ENCODE data around the gene ZNF19.
A peak's percentile ranks its signal among the peaks of the same experiment; 100 is the strongest.

Gene ZNF19

GRCh38 chr16:71474864-71475263 is 14.3 kb downstream of the ZNF19 start:
- Histone ChIP-seq H3K4me1 (ENCODE audit: insufficient read depth, low read length) (no peaks in the 10 kb centered on the region), H3K9me3 (ENCODE audit: control insufficient read depth, insufficient read depth, low read length) (no peaks in the 10 kb centered on the region), H3K36me3 (ENCODE audit: insufficient read depth, low read length) (peaks cover 4% of the 10 kb centered on the region; the same call in 1 of the 2 replicates), H3K9ac (ENCODE audit: low read depth, low read length) (no peak overlapping the region)

DNA sequence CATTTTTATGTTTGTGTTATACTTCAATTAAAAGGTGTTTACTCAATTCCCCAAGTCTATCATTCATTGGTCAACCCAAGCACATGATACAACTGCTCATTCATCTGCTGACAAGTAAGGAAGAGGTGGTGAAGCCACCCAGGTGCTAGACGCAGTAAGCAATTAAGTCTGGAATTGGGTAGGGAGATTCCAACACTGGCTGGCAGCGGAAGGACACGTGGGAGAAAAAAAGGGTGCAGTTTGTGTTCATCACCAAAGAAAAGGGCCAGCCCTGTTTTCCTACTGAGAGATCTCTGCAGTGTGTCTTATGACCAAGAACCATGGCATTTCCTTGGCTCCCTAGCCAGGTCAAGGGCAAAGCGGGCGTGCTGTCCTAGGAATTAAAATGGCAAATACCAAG is 15.2 kb downstream of the ZNF19 start:
- Histone ChIP-seq H3K9me3 (ENCODE audit: control insufficient read depth, insufficient read depth, low read length) (no peaks in the 10 kb centered on the region), H3K9ac (ENCODE audit: low read depth, low read length) (no peak overlapping the region), H3K36me3 (ENCODE audit: insufficient read depth, low read length) (peaks cover 4% of the 10 kb centered on the region; the same call in 1 of the 2 replicates), H3K4me1 (ENCODE audit: insufficient read depth, low read length) (no peaks in the 10 kb centered on the region)

DNA sequence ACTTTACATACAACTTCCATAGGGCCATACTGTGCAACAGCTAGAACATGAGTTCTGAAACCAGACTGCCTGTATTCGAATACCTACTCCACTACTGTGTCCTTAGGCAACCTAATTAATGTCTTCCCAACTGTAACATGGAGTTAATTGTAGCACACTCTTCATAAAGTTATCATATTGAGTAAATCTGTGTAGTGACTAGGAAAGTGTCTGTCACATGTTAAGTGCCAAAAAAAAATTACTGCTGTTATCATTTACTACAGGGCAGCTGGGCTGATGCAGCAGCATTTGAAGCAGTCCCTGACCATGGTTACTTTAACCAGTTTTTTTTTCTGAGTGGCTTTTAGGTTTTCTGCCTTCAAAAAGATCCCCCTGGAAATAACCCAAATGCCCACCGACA is 16.2 kb downstream of the ZNF19 start:
- H3K36me3 ChIP-seq (ENCODE audit: insufficient read depth, low read length), result peaks cover 4% of the 10 kb centered on the region; the same call in 1 of the 2 replicates
- no peak overlapping the region for H3K9ac ChIP-seq (ENCODE audit: low read depth, low read length)
- no peaks in the 10 kb centered on the region for H3K4me1 ChIP-seq (ENCODE audit: insufficient read depth, low read length)
- H3K9me3 ChIP-seq (ENCODE audit: control insufficient read depth, insufficient read depth, low read length), result no peaks in the 10 kb centered on the region

DNA sequence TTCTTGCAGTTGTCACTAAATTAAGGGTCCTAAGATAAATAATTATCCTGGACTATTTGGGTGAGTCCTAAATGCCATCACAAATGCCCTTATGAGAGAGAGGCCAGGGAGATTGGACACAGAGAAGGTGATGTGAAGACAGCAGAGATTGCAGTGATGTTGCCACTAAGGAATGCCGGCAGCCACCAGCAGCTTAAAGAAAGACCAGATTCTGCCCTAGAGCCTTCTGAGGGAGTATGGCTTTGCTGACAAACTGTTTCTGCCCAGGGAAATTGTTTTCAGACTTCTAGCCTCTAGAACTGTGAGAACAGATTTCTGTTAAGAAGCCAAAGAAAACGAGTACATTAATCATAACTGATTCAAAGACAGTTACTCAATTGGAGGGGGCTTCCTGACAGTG is 17.1 kb downstream of the ZNF19 start:
- H3K9me3 ChIP-seq (ENCODE audit: control insufficient read depth, insufficient read depth, low read length), result no peaks in the 10 kb centered on the region
- peaks cover 4% of the 10 kb centered on the region; the same call in 1 of the 2 replicates for H3K36me3 ChIP-seq (ENCODE audit: insufficient read depth, low read length)
- H3K9ac ChIP-seq (ENCODE audit: low read depth, low read length), result no peak overlapping the region
- H3K4me1 ChIP-seq (ENCODE audit: insufficient read depth, low read length), result no peaks in the 10 kb centered on the region

- Histone ChIP-seq H3K9ac (ENCODE audit: low read depth, low read length) (no peak overlapping the region), H3K9me3 (ENCODE audit: control insufficient read depth, insufficient read depth, low read length) (no peaks in the 10 kb centered on the region), H3K4me1 (ENCODE audit: insufficient read depth, low read length) (no peaks in the 10 kb centered on the region), H3K36me3 (ENCODE audit: insufficient read depth, low read length) (no peaks in the 10 kb centered on the region)
Measured at GRCh38 chr16:71467810-71468209, 21.3 kb downstream of the ZNF19 start.

- H3K9me3 ChIP-seq (ENCODE audit: control insufficient read depth, insufficient read depth, low read length), result no peaks in the 10 kb centered on the region
- H3K9ac ChIP-seq (ENCODE audit: low read depth, low read length), result no peak overlapping the region
- H3K4me1 ChIP-seq (ENCODE audit: insufficient read depth, low read length), result no peaks in the 10 kb centered on the region
- H3K36me3 ChIP-seq (ENCODE audit: insufficient read depth, low read length), result no peaks in the 10 kb centered on the region
Measured at GRCh38 chr16:71464231-71464630, 24.9 kb downstream of the ZNF19 start.

- H3K9ac ChIP-seq (ENCODE audit: low read depth, low read length), result peak within 1 kb of the TSS; percentile 88
- H3K36me3 ChIP-seq (ENCODE audit: insufficient read depth, low read length), result no peaks in the 10 kb centered on the region
- H3K4me1 ChIP-seq (ENCODE audit: insufficient read depth, low read length), result no peaks in the 10 kb centered on the region
- H3K9me3 ChIP-seq (ENCODE audit: control insufficient read depth, insufficient read depth, low read length), result no peaks in the 10 kb centered on the region
Measured at GRCh38 chr16:71461686-71462648, 27.2 kb downstream of the ZNF19 start, which contains the start of gene ZNF23. Gene ZNF23 (minus strand): TSS chr16:71462247. CDS start chr16:71456796, 5,451 bp downstream.

DNA sequence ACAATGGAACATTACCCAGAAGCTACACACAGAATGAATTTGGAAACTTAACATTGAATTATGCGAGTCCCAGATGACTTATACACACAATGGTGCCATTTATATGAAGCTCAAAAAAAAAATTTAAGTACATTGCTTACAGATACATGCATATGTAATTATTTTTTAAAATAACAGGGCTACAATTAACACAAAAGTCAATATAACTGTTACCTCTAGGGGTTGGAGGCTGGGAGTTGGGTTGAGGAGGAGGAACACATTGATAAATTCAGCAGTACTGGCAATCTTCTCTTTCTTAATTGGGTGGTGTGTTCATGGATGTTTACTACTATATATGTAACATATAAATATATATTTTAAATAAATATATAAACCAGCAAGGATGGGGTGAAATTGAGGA is 28.2 kb downstream of the ZNF19 start:
- Histone ChIP-seq H3K9ac (ENCODE audit: low read depth, low read length) (no peak overlapping the region), H3K9me3 (ENCODE audit: control insufficient read depth, insufficient read depth, low read length) (no peaks in the 10 kb centered on the region), H3K4me1 (ENCODE audit: insufficient read depth, low read length) (no peaks in the 10 kb centered on the region), H3K36me3 (ENCODE audit: insufficient read depth, low read length) (no peaks in the 10 kb centered on the region)

DNA sequence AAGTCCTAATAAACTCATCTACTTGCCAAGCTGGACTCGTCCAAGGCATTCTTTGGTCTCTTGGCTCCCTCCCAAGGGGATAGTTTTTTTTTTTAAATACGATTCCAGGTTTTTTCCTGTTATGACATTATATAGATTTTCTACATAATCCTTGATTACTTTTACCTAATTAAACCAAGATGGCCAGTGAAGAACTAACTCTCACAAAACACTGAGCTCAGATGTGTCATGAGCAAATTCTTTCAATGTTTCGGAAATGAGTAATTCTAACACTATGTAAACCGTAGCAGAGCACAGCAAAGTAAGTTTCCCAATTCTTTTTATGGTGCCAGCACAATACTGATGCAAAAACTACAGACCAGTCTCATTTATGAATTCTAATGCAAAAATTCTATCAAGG is 28.9 kb downstream of the ZNF19 start:
- H3K9me3 ChIP-seq (ENCODE audit: control insufficient read depth, insufficient read depth, low read length), result no peaks in the 10 kb centered on the region
- no peaks in the 10 kb centered on the region for H3K4me1 ChIP-seq (ENCODE audit: insufficient read depth, low read length)
- H3K36me3 ChIP-seq (ENCODE audit: insufficient read depth, low read length), result no peaks in the 10 kb centered on the region
- H3K9ac ChIP-seq (ENCODE audit: low read depth, low read length), result no peak overlapping the region

DNA sequence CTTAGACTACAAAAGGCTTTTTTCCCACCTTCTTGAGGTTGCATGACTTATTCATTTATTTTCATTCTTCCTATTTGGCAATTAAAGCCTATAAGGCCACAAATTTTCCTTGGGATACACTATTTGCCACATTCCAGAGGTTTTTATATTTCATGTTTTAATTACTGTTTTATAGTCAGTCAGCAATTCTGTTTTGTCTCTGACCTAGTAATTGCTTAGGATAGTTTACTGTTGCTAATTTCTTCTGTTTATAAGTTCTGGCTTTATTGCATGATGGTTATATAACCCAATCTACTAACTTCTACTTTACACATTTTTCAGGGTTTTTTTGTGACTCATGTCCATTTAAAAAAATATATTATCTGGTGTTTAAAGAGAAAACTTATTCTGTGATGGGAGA is 29.6 kb downstream of the ZNF19 start:
- no peak overlapping the region for H3K9ac ChIP-seq (ENCODE audit: low read depth, low read length)
- no peaks in the 10 kb centered on the region for H3K36me3 ChIP-seq (ENCODE audit: insufficient read depth, low read length)
- H3K9me3 ChIP-seq (ENCODE audit: control insufficient read depth, insufficient read depth, low read length), result no peaks in the 10 kb centered on the region
- H3K4me1 ChIP-seq (ENCODE audit: insufficient read depth, low read length), result no peaks in the 10 kb centered on the region

DNA sequence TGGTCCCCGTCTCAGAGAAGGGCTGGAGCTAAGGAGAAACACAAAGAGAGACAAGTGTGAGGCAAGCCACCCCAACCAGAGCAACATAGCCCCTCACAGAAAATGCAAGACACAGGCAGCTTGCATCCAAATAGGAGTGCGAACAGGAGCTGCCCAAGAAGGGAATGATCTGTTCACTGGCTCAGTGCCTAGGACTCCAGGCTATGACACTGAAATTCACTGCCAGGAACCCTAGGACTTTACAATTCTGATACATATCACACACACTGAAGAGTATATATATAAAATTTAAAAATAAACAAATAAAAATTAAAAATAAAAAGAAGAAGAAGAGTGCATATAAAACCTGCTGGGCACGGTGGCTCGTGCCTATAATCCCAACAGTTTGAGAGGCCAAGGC is 32.3 kb downstream of the ZNF19 start:
- Histone ChIP-seq H3K4me1 (ENCODE audit: insufficient read depth, low read length) (no peaks in the 10 kb centered on the region), H3K9ac (ENCODE audit: low read depth, low read length) (no peak overlapping the region), H3K9me3 (ENCODE audit: control insufficient read depth, insufficient read depth, low read length) (no peaks in the 10 kb centered on the region; the same call in 1 of the 2 replicates), H3K36me3 (ENCODE audit: insufficient read depth, low read length) (peaks cover 9% of the 10 kb centered on the region; the same call in 1 of the 2 replicates)

DNA sequence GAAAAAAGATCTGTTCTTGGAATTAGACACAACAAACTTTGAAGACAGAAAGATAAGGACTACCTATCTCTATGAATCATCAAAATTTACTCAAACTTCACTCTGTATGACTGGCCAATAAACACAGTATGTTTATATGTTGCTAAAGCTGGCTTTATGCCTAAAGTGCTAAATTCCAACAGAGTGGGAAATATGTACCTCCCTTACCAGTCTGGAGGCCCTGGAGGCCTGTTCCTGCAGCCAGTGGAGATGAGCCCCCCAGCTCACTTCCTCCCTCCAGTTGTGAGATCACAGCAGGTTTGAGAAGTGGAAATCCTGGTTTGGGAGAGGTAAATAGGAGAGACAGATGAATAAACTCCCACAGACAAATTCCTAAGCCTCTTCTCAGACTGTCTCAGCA is 36.1 kb downstream of the ZNF19 start:
- Histone ChIP-seq H3K4me1 (ENCODE audit: insufficient read depth, low read length) (no peaks in the 10 kb centered on the region), H3K36me3 (ENCODE audit: insufficient read depth, low read length) (peaks cover 31% of the 10 kb centered on the region), H3K9me3 (ENCODE audit: control insufficient read depth, insufficient read depth, low read length) (peaks cover 21% of the 10 kb centered on the region), H3K9ac (ENCODE audit: low read depth, low read length) (no peak overlapping the region)

DNA sequence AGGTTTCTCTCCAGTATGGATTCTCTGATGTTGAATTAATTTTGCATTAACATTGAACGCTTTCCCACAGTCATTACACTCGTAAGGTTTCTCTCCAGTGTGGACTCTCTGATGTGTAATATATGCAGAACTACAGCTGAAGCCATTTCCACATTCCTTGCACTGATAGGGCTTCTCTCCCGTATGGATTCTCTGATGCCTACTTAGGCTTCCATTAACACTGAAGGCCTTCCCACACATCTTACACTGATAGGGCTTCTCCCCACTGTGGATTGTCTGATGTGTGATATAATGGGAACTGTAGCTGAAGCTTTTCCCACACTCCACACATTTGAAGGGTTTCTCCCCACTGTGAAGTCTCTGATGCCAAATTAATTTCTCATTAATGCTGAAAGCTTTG is 40.1 kb downstream of the ZNF19 start:
- peaks cover 32% of the 10 kb centered on the region for H3K36me3 ChIP-seq (ENCODE audit: insufficient read depth, low read length)
- no peaks in the 10 kb centered on the region for H3K4me1 ChIP-seq (ENCODE audit: insufficient read depth, low read length)
- H3K9me3 ChIP-seq (ENCODE audit: control insufficient read depth, insufficient read depth, low read length), result peaks cover 40% of the 10 kb centered on the region
- no peak overlapping the region for H3K9ac ChIP-seq (ENCODE audit: low read depth, low read length)

GRCh38 chr16:71448274-71448866 is 40.8 kb downstream of the ZNF19 start:
- Histone ChIP-seq H3K4me1 (ENCODE audit: insufficient read depth, low read length) (no peaks in the 10 kb centered on the region), H3K9ac (ENCODE audit: low read depth, low read length) (no peak overlapping the region), H3K9me3 (ENCODE audit: control insufficient read depth, insufficient read depth, low read length) (peaks cover 40% of the 10 kb centered on the region), H3K36me3 (ENCODE audit: insufficient read depth, low read length) (peaks cover 32% of the 10 kb centered on the region)

- Histone ChIP-seq H3K4me1 (ENCODE audit: insufficient read depth, low read length) (no peaks in the 10 kb centered on the region), H3K9ac (ENCODE audit: low read depth, low read length) (no peak overlapping the region), H3K36me3 (ENCODE audit: insufficient read depth, low read length) (peaks cover 8% of the 10 kb centered on the region), H3K9me3 (ENCODE audit: control insufficient read depth, insufficient read depth, low read length) (peaks cover 26% of the 10 kb centered on the region)
Measured at GRCh38 chr16:71443714-71444113, 45.4 kb downstream of the ZNF19 start.

Data from ES-I3 (cell line).